Chondrocyte (in vitro differentiated cells): ENCODE measurements around the gene SRD5A1. TPM values are rescaled to one million over a fixed set of nuclear protein-coding genes. Genes with fewer than 3 reads are reported as not detected.

ENCODE experiments used
- DNase-seq: peaks from one replicate; pipeline ENCODE4 v3.0.0; 2021; ENCODE audit warnings: mixed read lengths, low spot score
- H3K27ac Mint-ChIP-seq: one replicate; pipeline ENCODE4 v1.8.0; 2021; ENCODE audit warnings: mild to moderate bottlenecking, moderate library complexity, mixed read lengths; ENCODE audit not compliant: unreplicated experiment
- H3K27me3 Mint-ChIP-seq: 2 replicates; pipeline ENCODE4 v1.8.0; 2021; ENCODE audit warnings: low read depth, mixed read lengths
- H3K36me3 Mint-ChIP-seq: 2 replicates; pipeline ENCODE4 v1.8.0; 2021; ENCODE audit warnings: low read depth, mixed read lengths
- H3K4me1 Mint-ChIP-seq: 2 replicates; pipeline ENCODE4 v1.8.0; 2021; ENCODE audit warnings: low read depth, mild to moderate bottlenecking, mixed read lengths
- H3K4me3 Mint-ChIP-seq: one replicate; pipeline ENCODE4 v1.8.0; 2021; ENCODE audit warnings: mild to moderate bottlenecking, moderate library complexity, mixed read lengths; ENCODE audit not compliant: unreplicated experiment
- H3K9me3 Mint-ChIP-seq: 2 replicates; pipeline ENCODE4 v1.8.0; 2021; ENCODE audit warnings: low read depth, mixed read lengths
- CTCF ChIP-seq: fragments of 200-600 bp; sonication (generic); IDR thresholded peaks from 2 replicates; pipeline ENCODE4 v1.5.0; 2021; ENCODE audit warnings: antibody characterized with exemption, mild to moderate bottlenecking, moderate library complexity
- total RNA-seq: library from RNA; stranded (reverse); gene quantifications from 3 replicates; pipeline ENCODE4 v1.2.1, GENCODE V29; 2021

The SRD5A1 gene
- total RNA-seq, 1 donor from 2014 or later, result 32.3 TPM

GRCh38 chr5:6674886-6675285 is 41.6 kb downstream of the SRD5A1 start:
- no peaks in the 10 kb centered on the region for H3K27me3 Mint-ChIP-seq
- H3K36me3 Mint-ChIP-seq, result peaks cover 6% of the 10 kb centered on the region
- H3K4me1 Mint-ChIP-seq, result no peaks in the 10 kb centered on the region
- no peak for DNase-seq
- no peak overlapping the region for H3K27ac Mint-ChIP-seq
- no peak overlapping the region for H3K4me3 Mint-ChIP-seq
- H3K9me3 Mint-ChIP-seq, result peaks cover 7% of the 10 kb centered on the region
- TF ChIP-seq CTCF, result no peak

GRCh38 chr5:6675784-6676491 is 42.7 kb downstream of the SRD5A1 start:
- TF ChIP-seq CTCF, result peak; percentile 17
- no peak overlapping the region for H3K27ac Mint-ChIP-seq
- peaks cover 7% of the 10 kb centered on the region for H3K9me3 Mint-ChIP-seq
- peaks cover 2% of the 10 kb centered on the region for H3K36me3 Mint-ChIP-seq
- no peaks in the 10 kb centered on the region for H3K27me3 Mint-ChIP-seq
- no peak for DNase-seq
- H3K4me3 Mint-ChIP-seq, result no peak overlapping the region
- H3K4me1 Mint-ChIP-seq, result no peaks in the 10 kb centered on the region

GRCh38 chr5:6676702-6677101 is 43.5 kb downstream of the SRD5A1 start:
- H3K4me3 Mint-ChIP-seq, result no peak overlapping the region
- peaks cover 7% of the 10 kb centered on the region for H3K9me3 Mint-ChIP-seq
- no peaks in the 10 kb centered on the region for H3K4me1 Mint-ChIP-seq
- peaks cover 2% of the 10 kb centered on the region for H3K36me3 Mint-ChIP-seq
- H3K27me3 Mint-ChIP-seq, result peaks cover 2% of the 10 kb centered on the region
- no peak for TF ChIP-seq CTCF
- no peak overlapping the region for H3K27ac Mint-ChIP-seq
- DNase-seq, result no peak

GRCh38 chr5:6678385-6678784 is 45.1 kb downstream of the SRD5A1 start:
- H3K27me3 Mint-ChIP-seq, result peaks cover 6% of the 10 kb centered on the region
- no peak overlapping the region for H3K27ac Mint-ChIP-seq
- DNase-seq, result no peak
- no peaks in the 10 kb centered on the region for H3K4me1 Mint-ChIP-seq
- peaks cover 2% of the 10 kb centered on the region for H3K36me3 Mint-ChIP-seq
- no peak overlapping the region for H3K4me3 Mint-ChIP-seq
- H3K9me3 Mint-ChIP-seq, result peaks cover 7% of the 10 kb centered on the region
- TF ChIP-seq CTCF, result no peak

- H3K27me3 Mint-ChIP-seq, result peaks cover 6% of the 10 kb centered on the region
- H3K36me3 Mint-ChIP-seq, result no peaks in the 10 kb centered on the region
- peaks cover 2% of the 10 kb centered on the region for H3K9me3 Mint-ChIP-seq
- TF ChIP-seq CTCF, result no peak
- no peaks in the 10 kb centered on the region for H3K4me1 Mint-ChIP-seq
- DNase-seq, result no peak
- H3K4me3 Mint-ChIP-seq, result no peak overlapping the region
- H3K27ac Mint-ChIP-seq, result no peak overlapping the region
Observed at GRCh38 chr5:6680922-6681321, 47.7 kb downstream of the SRD5A1 start.
